Activated gamma-delta T cell (primary cell): ENCODE results near the gene HEATR3.
A peak's percentile ranks its signal among the peaks of the same experiment; 100 is the strongest.

Experiments used
- DNase-seq: peaks from one replicate; lab custom pipeline; 2025; lab: John Stamatoyannopoulos, UW

Gene HEATR3

GRCh38 chr16:50152807-50153595 lies 87.2 kb downstream of the HEATR3 start, which contains the start of gene TENT4B:
Gene TENT4B, plus strand, starts transcription at chr16:50153306. Its CDS starts 316 bp downstream, at chr16:50153622.
- DNase-seq: peak; percentile 88

- DNase-seq: peak; percentile 42
These were observed 88.0 kb downstream of the HEATR3 start for GRCh38 chr16:50153596-50154419.

- DNase-seq: no peak
These were observed 88.7 kb downstream of the HEATR3 start for GRCh38 chr16:50154420-50154950.

GRCh38 chr16:50155925-50156324 lies 90.2 kb downstream of the HEATR3 start:
- DNase-seq: no peak
